ENCODE measurements around the gene BCORL1.

- no peak for TF ChIP-seq CTCF (IDR thresholded peaks at IDR 0.05)
- TF ChIP-seq POLR2A (IDR thresholded peaks at IDR 0.05), result no peak
These were observed 115.7 kb downstream of the BCORL1 start for GRCh38 chrX:130098210-130098552.
